ENCODE data around the gene PLXNA4.

The PLXNA4 gene

GRCh38 chr7:132115758-132116157 lies 460.5 kb downstream of the PLXNA4 start:
- no peak for DNase-seq (ENCODE audit: low read depth)
- H3K4me3 ChIP-seq (ENCODE audit: low read depth, low read length): no peak overlapping the region
- TF ChIP-seq CTCF (IDR thresholded peaks at IDR 0.05; ENCODE audit: low read depth, low read length) (no peak), POLR2A (IDR thresholded peaks at IDR 0.05; ENCODE audit: extremely low read depth, insufficient read length) (no peak), MYC (IDR thresholded peaks at IDR 0.05; ENCODE audit: low read depth, low read length) (no peak), MAX (IDR thresholded peaks at IDR 0.05; ENCODE audit: low read depth, low read length) (no peak)

GRCh38 chr7:132115028-132115427 lies 461.2 kb downstream of the PLXNA4 start:
- DNase-seq (ENCODE audit: low read depth): no peak
- no peak overlapping the region for H3K4me3 ChIP-seq (ENCODE audit: low read depth, low read length)

GRCh38 chr7:132114411-132114810 lies 461.9 kb downstream of the PLXNA4 start:
- no peak overlapping the region for H3K4me3 ChIP-seq (ENCODE audit: low read depth, low read length)
- no peak for DNase-seq (ENCODE audit: low read depth)
- TF ChIP-seq POLR2A (IDR thresholded peaks at IDR 0.05; ENCODE audit: extremely low read depth, insufficient read length): no peak
- TF ChIP-seq MAX (IDR thresholded peaks at IDR 0.05; ENCODE audit: low read depth, low read length): no peak
- TF ChIP-seq MYC (IDR thresholded peaks at IDR 0.05; ENCODE audit: low read depth, low read length): no peak
- TF ChIP-seq CTCF (IDR thresholded peaks at IDR 0.05; ENCODE audit: low read depth, low read length): no peak

More at GRCh38 chr7:132115028-132115427, 461.2 kb downstream of the PLXNA4 start:
- TF ChIP-seq POLR2A (IDR thresholded peaks at IDR 0.05; ENCODE audit: extremely low read depth, insufficient read length) (no peak), MAX (IDR thresholded peaks at IDR 0.05; ENCODE audit: low read depth, low read length) (no peak), CTCF (IDR thresholded peaks at IDR 0.05; ENCODE audit: low read depth, low read length) (no peak), MYC (IDR thresholded peaks at IDR 0.05; ENCODE audit: low read depth, low read length) (no peak)

GRCh38 chr7:132113536-132114371 lies 462.5 kb downstream of the PLXNA4 start:
- H3K4me3 ChIP-seq (ENCODE audit: low read depth, low read length): no peak overlapping the region
- no peak for DNase-seq (ENCODE audit: low read depth)
- TF ChIP-seq MYC (IDR thresholded peaks at IDR 0.05; ENCODE audit: low read depth, low read length) (no peak), POLR2A (IDR thresholded peaks at IDR 0.05; ENCODE audit: extremely low read depth, insufficient read length) (no peak), MAX (IDR thresholded peaks at IDR 0.05; ENCODE audit: low read depth, low read length) (no peak), CTCF (IDR thresholded peaks at IDR 0.05; ENCODE audit: low read depth, low read length) (no peak)

GRCh38 chr7:132112657-132113056 lies 463.6 kb downstream of the PLXNA4 start:
- no peak for DNase-seq (ENCODE audit: low read depth)
- no peak for TF ChIP-seq POLR2A (IDR thresholded peaks at IDR 0.05; ENCODE audit: extremely low read depth, insufficient read length)
- TF ChIP-seq MAX (IDR thresholded peaks at IDR 0.05; ENCODE audit: low read depth, low read length): no peak
- no peak for TF ChIP-seq CTCF (IDR thresholded peaks at IDR 0.05; ENCODE audit: low read depth, low read length)
- no peak for TF ChIP-seq MYC (IDR thresholded peaks at IDR 0.05; ENCODE audit: low read depth, low read length)
- H3K4me3 ChIP-seq (ENCODE audit: low read depth, low read length): no peak overlapping the region
